Hepatic stellate cell (primary cell): ENCODE measurements around the gene PCBP2.

Source experiments
- DNase-seq: peaks from one replicate; pipeline ENCODE4 v3.0.0; 2011; ENCODE audit warnings: low spot score

PCBP2 gene

DNA sequence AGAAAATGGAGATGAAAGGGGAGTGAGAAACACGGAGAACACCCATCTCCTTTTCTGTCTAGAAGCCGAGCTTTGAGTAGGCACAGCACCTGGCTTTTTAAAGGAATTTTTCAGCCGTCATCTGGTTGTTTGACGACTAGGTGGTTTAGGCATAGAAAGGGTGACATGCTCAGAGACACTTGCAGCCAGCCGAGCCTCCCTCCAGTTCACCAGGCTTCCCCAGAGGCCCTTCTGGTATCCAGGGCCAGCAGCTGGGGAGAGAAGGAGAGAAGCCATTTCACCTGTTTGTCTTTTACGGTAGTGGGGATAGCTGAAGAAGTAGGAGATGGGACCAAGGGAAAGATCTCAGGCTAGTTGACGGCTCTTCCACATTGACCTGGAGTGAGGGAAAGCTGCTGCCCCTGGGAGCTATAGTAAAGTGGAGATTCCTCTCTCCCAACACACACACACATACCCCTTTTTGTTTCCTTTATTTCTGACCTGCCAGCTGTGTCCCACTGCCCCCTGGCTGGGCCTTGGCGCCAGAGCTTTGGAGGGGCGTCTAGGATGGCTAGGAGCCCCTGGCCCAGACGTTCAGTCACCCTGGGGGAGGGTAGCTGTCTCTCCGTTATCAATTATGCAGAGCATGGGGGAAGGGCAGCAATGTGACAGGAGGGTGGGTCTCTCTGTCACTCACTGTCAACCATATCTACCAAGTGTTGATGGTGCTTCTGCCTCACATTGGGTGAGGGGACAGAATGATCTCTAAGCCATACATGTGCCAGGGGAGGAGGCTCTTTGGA lies 41.9 kb downstream of the PCBP2 start:
- no peak for DNase-seq

DNA sequence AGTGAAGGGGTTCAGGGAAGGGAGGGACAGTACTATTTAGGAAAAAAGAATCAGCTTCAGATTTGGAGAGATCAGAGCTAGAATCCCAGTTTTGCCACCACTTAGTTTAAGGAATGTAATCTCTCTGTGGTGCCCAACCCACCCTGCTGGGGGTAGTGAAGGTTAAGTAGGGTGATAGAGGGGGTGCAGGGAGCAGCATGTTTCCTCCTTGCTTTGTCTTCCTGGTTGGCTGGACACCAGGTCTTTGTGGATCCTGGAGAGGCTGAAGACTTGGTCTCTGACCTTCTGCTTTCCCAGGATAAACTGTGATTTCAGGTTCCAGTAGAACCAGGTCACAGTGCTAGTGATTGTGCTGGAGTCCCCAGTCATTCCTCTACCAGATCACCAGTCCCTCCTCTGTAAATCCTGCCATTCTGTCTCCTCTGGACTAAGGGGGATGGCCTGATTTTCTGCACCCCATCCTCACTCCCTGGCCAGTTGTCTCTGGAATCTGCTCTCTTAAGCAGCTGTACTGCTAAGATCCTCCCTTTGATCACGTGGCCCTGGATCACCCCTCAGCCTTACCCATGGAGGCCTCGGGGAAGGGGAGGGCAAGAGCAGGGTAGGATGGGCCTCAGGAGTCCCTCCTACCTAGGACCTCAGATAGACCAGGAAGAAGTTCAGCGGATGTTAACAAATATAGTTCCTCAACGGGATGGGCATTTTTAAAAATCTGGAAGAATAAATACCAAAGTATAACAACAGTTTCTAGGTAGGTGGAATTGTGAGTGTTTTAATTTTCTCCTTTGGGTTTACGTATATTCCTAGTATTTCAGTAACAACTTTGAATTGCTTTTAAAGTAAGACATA lies 44.2 kb downstream of the PCBP2 start:
- peak; percentile 81 for DNase-seq

DNA sequence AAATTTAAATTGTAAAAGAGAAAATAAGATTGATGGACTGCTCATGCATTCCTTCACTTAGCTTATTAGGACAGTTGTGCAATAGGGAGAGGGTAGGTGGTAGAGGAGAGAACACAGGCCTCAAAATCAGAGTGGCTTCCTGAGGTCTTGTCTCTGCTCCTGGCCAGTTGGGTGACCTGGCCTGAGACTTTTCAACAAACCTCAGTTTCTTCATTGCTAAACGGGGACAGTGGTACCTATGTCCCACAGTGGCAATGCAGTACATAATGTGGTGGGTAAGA lies 44.8 kb downstream of the PCBP2 start:
- no peak for DNase-seq

DNA sequence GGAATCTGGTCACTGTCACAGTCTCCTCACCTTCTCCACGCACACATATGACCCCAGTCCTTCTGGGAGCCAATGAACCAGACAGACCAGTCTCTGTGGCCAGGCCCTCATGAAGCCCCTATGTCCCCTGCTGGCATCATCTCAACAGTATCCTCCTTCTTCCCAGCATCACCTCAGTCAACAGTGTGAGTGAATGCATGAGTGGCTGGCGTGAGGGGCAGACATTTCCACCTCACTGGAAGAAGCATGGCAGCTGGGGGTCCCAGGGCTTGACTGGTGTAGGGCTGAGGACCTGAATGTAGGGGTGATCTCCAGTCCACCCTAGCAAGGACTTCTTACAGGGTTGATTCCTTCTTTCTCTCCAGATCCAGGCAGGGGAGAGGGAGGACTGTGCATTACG lies 45.6 kb downstream of the PCBP2 start:
- no peak for DNase-seq

DNA sequence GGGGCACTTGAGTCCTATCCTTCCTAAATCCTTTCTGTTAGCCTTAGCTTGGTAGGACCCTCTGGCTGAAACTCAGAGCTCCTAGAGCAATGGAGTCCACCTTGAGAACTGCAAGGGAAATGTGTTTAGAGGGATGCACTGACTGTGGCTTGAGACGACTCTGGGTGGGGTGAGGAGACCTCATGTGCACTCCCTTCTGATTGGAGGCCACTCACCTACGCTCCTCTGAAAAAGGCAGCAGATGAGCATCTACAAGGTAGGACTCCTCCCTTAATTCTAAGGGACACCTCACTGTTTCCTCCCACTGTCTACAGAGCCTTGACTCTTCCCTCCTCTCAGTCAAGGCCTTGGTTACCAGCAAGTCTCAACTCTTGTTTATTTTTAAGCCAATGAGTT lies 46.3 kb downstream of the PCBP2 start:
- DNase-seq, result no peak

DNA sequence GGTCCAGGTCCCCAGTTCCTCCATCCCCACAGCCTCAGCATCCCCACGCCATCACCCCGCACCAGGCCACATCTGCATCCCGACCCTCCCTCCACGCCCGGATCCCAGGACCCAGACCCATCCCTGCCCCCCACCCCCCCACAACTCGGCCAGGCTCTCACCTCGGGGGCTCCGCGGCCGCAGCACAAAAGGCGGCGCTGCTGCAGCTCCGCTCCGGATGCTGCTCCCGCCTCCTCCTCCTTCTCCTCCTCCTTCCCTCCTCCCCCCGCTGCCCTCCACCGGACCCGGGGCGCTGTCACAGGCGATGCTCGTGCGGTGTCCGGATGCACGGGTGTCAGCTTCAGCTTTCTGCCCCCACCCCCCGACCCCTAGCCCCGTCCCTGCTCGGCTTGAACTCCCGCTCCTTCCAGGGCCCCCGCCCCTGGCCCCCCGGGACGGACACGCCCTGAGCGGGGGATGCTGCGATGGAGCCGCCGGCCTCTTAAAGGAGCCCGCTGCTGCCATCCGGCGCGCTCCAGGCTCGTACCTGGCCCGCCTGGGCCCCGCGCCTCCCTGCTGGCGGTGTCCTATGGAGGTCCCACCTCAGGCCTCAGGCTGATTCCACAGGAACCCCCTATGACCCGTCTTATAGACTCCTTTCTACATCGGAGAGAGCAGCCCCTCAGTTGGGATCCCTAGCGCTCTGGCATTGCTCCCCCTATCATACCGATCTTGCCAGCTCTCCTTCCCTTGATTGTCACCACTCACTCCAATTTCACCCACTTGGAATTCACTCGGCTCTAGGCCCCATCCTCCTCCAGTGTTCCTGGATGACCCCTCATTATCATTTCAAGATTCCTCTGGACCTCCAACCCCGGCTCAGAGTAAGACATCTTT lies 47.6 kb downstream of the PCBP2 start, which contains the start of gene MAP3K12:
TSS of gene MAP3K12 (minus strand) at position 193 of the 876 bp plus-strand sequence. CDS start 12,067 bp downstream, outside the sequence.
- DNase-seq, result peak; percentile 71

DNA sequence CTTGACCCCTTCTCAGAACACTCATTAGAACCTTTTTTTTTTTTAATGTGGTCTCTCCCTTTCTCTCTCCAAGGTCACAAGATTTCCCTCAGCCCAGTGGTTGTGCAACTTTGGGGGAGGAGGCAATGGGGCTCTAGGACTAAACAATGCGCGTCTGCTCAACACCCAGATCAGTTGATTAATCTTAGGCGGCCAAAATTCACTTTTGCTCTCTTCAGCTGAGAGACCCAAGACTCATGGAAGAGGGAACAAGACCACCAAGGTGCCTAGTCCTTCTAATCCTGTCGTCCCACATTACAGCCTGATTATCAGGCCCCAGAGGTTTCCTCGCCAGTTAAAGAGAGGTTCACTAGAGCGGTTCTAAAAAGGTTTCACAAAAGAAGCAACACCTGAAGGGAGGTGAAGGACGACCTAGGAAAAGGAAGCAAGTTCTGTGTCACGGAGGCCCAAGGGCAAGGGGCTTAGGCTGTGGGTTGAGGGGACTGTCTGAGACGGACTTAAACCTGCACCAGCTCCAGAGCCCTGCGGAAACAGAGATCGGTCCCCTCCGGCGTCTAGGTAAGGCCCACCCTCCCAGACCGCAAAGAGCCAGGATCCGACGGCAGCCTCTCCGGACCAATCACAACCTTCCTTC lies 48.4 kb downstream of the PCBP2 start:
- DNase-seq, result no peak

DNA sequence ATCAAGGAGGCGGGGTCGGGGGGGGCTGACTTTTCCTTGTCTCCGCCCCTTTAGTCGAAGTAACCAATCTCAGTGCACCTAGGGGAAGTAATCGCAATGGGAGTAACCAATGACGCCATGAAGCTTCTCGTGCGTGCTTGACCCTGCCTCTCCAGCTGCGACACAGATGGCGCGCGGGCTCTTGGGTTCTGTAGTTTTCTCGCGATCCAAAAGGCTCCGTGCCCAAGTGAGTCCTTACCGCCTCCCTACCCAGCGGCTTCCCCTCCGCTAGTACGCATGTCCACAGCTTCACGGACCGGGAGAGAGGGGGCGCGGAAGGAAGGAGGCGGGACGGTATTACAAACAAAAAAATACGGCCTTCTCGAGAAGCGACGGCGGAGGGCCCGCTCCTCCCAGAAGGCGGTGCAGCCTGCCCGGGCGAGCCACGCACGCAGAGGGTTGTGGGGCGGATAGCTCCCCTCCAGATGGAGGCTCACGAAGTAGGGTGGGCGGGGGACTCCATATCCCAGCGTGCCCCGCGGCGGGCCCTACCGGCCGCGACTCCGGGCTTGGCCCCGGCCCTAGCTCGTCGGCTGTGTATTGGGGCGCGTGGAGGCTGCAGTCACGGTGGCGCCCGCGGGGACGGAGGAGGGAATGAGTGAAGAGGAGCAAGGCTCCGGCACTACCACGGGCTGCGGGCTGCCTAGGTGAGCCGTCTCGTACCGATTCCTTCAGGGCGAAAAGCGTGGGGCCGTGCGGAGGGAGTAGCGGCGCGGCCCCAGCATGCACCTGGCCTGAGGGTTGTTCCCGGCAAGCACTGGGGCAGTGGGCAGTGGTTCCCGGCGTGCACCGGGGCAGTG lies 49.1 kb downstream of the PCBP2 start, which contains the start of gene TARBP2:
TSS of gene TARBP2 (plus strand) at position 508 of the 839 bp plus-strand sequence. CDS start at position 634, 126 bp downstream.
- peak; percentile 97 for DNase-seq

DNA sequence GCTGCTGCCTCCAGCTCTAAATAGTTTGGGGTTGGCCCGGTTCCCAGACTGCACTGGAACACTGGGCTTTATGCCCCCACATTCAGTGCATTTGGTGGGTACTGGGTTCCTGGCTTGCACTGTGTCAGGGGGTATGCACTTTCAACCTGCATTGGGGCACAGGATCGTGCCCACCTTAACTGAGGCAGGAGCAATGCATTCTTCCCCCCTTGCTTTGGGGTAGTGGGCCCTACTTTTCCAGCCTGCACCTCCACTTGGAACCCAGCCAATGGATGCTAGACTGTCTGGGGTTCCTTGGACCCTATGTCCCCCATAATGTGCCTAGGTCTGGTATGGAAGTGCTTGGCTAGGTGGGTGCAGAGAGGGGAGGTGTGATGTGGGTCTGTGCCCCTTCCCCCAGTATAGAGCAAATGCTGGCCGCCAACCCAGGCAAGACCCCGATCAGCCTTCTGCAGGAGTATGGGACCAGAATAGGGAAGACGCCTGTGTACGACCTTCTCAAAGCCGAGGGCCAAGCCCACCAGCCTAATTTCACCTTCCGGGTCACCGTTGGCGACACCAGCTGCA lies 49.8 kb downstream of the PCBP2 start:
- no peak for DNase-seq

DNA sequence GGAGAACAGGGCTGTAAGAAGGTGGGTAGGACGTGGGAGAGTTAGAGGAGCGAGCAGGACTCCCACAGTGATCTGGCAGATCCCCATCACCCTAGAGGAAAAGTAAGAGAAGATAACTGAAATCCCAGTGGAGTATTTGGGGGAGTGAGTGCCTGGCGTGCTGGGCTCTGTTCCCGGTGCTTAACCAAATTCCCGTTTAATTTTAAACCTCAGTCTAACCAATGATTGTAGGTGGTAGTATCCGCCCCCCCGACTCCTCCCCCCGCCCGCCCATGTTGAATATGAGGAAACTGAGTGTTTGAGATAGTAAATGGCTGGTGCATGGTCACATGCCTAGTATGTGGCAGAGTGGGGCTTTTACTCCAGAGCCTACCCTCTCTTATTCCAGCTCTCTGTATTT lies 50.4 kb downstream of the PCBP2 start:
- DNase-seq, result peak; percentile 60

DNA sequence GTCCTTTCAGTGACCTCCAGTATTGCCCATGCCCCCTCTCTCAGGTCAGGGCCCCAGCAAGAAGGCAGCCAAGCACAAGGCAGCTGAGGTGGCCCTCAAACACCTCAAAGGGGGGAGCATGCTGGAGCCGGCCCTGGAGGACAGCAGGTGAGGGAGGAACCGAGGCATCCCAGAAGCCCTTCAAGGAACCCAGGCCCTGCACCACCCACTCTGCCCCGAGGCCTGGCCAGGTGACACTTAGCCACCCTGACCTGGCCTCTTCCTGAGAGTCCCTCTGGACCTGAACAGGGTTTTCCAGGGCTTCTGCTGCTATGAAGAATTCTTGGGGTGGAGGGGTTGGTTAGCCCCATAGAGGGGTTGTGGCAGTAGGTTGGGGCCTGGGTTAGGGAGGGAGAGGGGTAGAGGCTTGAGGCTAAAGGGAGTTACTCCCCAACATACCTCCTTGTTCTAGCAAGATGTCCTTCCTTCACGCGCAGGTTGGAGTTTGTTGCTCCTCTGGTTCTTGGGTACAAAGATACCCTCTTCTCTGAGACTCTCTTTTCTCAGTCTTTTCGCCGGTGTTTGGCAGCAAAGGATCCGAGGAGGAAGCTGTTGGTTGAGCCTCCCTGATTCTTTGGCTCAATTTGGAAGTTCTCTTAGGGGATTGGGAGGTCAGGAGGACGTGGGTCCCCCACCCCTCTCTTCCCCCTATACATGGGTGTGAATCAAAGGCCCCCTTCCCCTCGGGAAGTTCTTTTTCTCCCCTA lies 51.3 kb downstream of the PCBP2 start:
- DNase-seq, result no peak

DNA sequence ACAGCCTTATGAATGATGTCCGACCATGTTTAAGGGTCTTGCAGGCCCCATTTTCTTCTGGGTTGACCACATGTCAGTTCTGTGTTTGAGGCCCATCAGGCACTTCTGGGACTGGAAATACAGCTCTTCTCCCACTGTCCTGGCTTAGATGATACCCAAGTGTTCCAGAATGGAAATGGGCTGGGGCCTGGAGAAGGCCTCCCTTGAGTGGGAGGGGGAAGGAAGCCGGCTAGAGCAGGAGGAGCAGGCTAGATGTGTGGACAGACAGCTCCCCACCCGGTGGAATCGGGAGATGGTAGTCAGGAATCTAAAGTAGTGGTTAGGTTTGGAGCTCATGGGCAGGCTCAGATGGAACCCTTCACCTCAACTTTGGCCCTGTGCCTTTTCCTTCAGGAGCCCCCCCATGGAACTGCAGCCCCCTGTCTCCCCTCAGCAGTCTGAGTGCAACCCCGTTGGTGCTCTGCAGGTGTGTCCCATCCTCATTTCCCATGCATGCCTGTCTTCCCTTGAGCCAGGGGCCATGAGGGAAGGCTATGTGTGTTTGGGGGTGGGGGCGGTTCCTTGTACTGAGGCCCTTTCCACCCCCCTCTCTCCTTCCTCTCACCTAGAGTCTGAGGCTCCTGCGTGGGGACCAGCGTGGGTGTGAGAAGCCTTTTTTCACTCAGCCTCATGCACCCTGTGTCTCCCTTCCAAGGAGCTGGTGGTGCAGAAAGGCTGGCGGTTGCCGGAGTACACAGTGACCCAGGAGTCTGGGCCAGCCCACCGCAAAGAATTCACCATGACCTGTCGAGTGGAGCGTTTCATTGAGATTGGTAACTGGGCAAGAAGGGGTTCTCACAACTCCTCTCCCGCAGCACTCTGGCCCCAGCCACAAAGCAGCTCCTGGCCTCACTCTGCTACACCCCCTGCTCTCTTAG lies 52.4 kb downstream of the PCBP2 start:
- DNase-seq, result no peak

DNA sequence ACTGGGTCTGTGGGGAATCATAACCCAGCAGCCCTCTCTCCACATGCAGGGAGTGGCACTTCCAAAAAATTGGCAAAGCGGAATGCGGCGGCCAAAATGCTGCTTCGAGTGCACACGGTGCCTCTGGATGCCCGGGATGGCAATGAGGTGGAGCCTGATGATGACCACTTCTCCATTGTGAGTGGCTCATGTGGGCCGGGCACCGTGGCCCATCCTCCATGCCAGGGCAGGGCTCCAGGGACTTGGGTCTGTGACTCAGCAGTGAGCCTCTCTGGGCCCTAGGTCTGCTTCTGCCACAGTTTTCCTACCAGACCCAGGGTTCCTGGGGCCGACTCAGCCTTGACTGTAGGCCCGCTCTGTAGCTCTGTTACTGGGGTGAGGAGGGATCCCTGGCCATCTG lies 53.2 kb downstream of the PCBP2 start:
- DNase-seq, result peak; percentile 53

DNA sequence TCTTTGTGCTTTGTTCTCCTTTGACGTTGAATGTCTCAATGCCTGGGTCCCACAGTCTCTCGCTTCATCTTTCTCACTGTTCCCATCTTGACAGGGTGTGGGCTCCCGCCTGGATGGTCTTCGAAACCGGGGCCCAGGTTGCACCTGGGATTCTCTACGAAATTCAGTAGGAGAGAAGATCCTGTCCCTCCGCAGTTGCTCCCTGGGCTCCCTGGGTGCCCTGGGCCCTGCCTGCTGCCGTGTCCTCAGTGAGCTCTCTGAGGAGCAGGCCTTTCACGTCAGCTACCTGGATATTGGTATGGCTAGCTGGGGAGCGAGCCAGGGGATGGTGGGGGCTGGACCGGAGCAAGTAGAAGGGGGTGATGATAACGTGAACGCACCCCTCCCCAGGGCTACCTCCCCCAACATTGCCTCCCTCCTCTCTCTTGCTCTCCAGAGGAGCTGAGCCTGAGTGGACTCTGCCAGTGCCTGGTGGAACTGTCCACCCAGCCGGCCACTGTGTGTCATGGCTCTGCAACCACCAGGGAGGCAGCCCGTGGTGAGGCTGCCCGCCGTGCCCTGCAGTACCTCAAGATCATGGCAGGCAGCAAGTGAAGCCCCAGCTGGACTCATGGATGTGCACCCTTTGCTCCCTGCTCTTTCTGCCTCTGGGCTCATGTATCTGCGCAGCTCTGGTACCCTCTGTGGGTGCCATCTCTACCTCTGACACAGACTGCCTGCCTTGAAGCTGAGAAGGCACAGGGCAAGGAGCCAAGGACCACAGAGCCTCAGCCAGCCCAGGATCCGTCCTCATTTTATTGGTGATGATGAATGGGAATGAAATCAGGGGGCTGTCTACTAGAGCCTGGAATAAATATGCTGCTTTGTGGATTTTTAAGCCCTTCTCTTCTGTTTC lies 53.9 kb downstream of the PCBP2 start:
- no peak for DNase-seq

DNA sequence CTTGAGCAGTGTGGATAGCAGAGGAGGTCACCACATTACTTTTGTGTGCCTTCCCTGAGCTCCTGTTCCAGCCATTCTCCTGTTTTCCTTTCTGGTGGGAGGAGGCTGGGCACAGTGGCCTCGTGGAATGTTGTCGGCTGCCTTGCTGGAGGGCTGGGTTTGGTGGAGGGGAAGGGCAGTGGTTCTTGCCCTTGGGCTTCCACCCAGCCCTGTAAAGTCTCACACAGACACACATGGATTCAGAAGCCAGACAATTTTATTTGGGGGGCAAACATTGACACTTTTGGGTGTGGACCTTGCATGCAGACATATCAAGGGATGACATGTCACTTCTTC lies 54.5 kb downstream of the PCBP2 start:
- DNase-seq, result no peak

DNA sequence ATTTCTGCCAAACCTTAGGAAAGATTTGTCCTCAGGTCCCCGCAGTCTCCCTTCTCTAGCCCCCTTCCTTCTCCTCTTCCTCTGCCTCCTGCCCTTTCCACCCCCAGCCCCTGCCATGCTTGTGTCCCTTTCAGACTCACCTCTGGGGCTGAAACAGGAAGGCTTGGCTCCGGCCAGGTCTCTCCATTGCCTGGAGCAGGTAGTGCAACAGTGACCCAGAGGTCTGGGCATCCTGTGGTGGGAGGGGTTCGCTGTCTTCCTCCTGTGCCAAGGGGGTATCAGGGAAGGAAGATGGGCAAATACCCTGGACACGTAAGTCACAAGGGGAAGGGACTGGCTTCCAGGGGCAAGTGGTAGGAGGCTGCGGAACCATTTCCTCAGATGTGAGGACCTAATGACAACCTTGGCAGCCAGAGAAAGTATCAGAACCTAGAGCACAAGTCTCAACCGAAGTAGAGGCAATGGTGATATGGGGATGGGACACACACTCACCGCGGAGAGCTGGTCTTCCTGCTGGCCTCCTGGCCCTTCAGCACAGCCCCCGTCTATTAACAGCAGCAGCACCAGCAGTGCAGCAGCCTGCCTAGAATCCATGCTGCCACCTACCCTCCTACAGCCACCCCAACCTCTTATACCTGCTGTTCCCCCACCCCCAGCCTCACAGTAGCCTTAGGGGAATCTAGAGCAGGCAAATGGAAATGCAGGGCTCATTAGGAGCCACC lies 55.1 kb downstream of the PCBP2 start, which contains the start of gene NPFF:
TSS of gene NPFF (minus strand) at position 604 of the 722 bp plus-strand sequence. CDS start at position 594, 10 bp downstream.
- DNase-seq, result no peak

DNA sequence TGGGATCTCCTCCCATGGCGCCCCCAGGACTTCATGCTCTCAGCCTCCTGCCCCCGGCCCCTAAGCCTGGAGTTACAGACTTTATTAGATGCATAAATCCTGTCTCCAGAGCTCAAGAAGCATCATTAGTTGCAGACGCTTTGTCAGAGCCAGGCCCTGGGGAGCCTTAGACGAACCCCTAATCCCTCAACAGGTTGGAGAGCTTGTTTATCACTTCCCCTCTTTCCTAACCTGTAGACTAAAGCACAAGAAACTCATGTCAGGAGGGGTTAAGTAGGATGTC lies 55.6 kb downstream of the PCBP2 start:
- DNase-seq, result no peak
